ENCODE results near the gene TSR3. TPM values are rescaled to one million over a fixed set of nuclear protein-coding genes. Genes with fewer than 3 reads are reported as not detected.
A peak's percentile ranks its signal among the peaks of the same experiment; 100 is the strongest.

Gene TSR3
- total and polyA plus RNA-seq, 8 donors, result 22.2 to 40.9 (median 30.2) TPM

DNA sequence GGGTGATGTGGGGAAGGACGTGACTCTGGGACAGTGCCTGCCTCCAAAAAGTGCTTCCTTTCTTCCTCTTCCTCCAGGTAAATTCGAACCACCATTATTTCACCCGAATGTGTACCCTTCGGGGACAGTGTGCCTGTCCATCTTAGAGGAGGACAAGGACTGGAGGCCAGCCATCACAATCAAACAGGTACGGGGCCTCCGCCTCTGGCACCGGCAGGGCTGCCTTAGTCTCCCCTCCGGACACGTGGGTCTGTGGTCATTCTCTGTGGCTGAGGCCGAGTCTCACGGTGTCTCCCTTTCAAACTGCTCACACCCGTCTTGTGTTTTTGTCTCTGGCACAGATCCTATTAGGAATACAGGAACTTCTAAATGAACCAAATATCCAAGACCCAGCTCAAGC, 31.6 kb downstream of the TSR3 start:
- no peaks in the 10 kb centered on the region for H3K4me1 ChIP-seq
- peaks cover 8 to 78% (median 41%) of the 10 kb centered on the region in 3 donors for H3K36me3 ChIP-seq
- no peak for DNase-seq
- TF ChIP-seq, protein P1, sequence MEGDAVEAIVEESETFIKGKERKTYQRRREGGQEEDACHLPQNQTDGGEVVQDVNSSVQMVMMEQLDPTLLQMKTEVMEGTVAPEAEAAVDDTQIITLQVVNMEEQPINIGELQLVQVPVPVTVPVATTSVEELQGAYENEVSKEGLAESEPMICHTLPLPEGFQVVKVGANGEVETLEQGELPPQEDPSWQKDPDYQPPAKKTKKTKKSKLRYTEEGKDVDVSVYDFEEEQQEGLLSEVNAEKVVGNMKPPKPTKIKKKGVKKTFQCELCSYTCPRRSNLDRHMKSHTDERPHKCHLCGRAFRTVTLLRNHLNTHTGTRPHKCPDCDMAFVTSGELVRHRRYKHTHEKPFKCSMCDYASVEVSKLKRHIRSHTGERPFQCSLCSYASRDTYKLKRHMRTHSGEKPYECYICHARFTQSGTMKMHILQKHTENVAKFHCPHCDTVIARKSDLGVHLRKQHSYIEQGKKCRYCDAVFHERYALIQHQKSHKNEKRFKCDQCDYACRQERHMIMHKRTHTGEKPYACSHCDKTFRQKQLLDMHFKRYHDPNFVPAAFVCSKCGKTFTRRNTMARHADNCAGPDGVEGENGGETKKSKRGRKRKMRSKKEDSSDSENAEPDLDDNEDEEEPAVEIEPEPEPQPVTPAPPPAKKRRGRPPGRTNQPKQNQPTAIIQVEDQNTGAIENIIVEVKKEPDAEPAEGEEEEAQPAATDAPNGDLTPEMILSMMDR (IDR thresholded peaks at IDR 0.05), result no peak
- ATAC-seq, result no peak
- H3K4me3 ChIP-seq, result no peak overlapping the region
- intact Hi-C loops (cut with DNase I), result no loop called here
- 84 to 88% methylated on average over 12 of the region's 12 CpGs for WGBS, 2 donors
- FAIRE-seq, result no peak
- H3K9me3 ChIP-seq, result no peaks in the 10 kb centered on the region
- no peak overlapping the region for H3K27ac ChIP-seq
- no peaks in the 10 kb centered on the region for H3K27me3 ChIP-seq

DNA sequence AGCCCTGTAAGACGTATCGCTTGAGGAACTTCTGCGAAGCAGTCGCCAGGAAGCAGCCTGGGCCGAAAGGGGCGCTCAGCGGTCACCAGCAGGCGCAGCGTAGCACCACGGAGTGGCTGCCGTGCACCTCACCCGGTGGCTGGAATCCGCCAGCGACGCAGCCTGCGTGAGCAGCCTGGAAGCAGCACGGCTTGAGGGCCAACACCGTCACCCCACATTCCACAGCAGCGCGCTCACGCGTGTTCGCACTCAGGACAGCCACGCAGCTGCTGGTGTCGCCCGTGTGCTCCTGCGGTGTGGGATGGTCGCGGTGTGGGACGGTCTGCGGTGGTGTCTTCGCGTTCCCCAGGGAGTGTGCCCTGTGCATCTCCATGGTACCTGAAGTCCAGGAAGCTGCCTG, 32.6 kb downstream of the TSR3 start:
- no peaks in the 10 kb centered on the region for H3K4me1 ChIP-seq
- no peak for ATAC-seq
- TF ChIP-seq, protein P1 (IDR thresholded peaks at IDR 0.05), result no peak
- H3K27ac ChIP-seq, result no peak overlapping the region
- no peak for FAIRE-seq
- no peaks in the 10 kb centered on the region for H3K9me3 ChIP-seq
- WGBS, 2 donors, result 93 to 94% methylated on average over 33 of the region's 33 CpGs
- no peaks in the 10 kb centered on the region for H3K27me3 ChIP-seq
- H3K4me3 ChIP-seq, result no peak overlapping the region
- peaks cover 12 to 79% (median 48%) of the 10 kb centered on the region in 3 donors for H3K36me3 ChIP-seq
- intact Hi-C loops (cut with DNase I), result no loop called here
- DNase-seq, result no peak

DNA sequence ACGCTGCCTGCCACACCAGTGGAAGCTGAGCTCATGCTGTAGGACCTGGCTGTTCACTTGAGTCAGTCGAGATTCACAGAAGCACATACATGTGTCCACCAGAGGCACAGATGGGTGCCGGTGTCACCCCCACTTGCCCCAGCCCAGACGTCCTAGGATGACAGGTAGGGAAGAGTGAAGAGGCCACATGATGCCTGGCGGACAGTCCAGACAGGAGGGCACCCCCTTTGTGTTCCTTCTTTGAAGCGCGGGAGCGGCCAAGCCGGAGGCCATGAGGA, 33.5 kb downstream of the TSR3 start:
- Histone ChIP-seq H3K4me1 (no peaks in the 10 kb centered on the region), H3K9me3 (no peaks in the 10 kb centered on the region), H3K27me3 (no peaks in the 10 kb centered on the region), H3K36me3 (peaks cover 9 to 80% (median 43%) of the 10 kb centered on the region in 3 donors), H3K27ac (no peak overlapping the region), H3K4me3 (no peak overlapping the region)
- no peak for DNase-seq
- 81 to 82% methylated on average over 9 of the region's 9 CpGs for WGBS, 2 donors
- ATAC-seq, result peak in 1 of 4 donors; percentile 9
- intact Hi-C loops (cut with DNase I), result no loop called here
- TF ChIP-seq, protein P1 (IDR thresholded peaks at IDR 0.05), result no peak
- no peak for FAIRE-seq

DNA sequence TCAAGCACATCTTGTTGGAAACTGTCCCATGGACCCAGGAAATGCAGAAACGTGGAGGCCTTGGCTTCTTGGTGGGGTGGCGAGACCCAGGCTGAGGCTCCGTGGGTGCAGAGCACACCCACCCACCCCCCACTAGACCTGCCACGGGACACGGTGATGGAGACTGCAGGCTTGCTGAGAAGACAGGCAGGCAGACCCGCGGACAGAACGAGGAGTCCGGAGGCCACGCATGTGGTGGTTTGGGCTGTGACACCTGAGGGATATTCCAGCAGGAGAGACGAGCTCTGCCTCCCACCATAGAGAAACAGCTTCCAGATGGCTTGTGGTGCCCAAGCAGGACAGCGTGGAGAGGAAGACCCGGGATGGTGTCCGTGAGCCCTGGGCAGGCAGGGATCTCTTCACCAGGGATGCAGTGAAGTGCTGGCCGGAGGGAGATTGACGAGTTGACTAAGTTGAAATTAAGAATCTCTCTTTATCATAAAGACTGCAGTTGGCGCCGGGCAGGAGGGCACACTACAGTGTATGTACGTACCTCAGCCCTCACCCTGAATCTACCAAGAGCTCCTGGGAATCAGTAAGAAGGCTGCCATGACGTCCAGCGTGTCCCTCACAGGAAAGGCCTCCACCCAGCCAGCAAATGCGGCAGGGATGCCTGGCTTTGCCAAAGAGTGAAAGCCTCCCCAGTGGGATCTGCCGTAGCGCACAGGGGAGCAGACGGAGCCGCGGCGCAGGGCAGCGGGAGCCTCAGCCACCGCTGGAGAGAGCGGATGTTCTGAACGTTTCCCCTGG, 34.0 kb downstream of the TSR3 start:
- FAIRE-seq, result no peak
- H3K4me3 ChIP-seq, result no peak overlapping the region
- TF ChIP-seq, protein P1 (IDR thresholded peaks at IDR 0.05), result no peak
- H3K9me3 ChIP-seq, result no peaks in the 10 kb centered on the region
- ATAC-seq, result no peak
- H3K4me1 ChIP-seq, result no peaks in the 10 kb centered on the region
- H3K27ac ChIP-seq, result no peak overlapping the region
- no peaks in the 10 kb centered on the region for H3K27me3 ChIP-seq
- WGBS, 2 donors, result 89 to 90% methylated on average over 32 of the region's 32 CpGs
- DNase-seq, result no peak
- H3K36me3 ChIP-seq, result peaks cover 9 to 80% (median 42%) of the 10 kb centered on the region in 3 donors
- intact Hi-C loops (cut with DNase I), result no loop called here

DNA sequence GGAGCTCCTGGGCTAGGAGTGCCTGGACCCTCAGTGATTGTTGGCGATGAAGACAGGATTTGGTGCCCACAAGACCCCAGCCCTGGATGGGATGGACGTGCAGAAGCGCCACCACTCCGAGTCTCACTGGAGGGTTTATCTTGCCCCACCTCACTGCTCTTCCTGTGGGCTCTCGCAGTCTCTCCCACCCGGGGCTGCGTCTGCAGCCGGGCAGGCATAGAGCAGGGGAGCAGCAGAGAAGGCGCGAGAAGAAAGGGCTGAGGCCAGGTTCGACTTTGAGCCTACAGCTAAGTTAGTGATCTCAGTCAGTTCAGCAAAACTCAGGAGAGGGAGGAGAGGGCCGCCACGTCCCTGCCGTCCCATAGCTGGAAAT, 35.7 kb downstream of the TSR3 start:
- no peak for DNase-seq
- Histone ChIP-seq H3K27me3 (no peaks in the 10 kb centered on the region), H3K9me3 (no peaks in the 10 kb centered on the region), H3K4me1 (peaks cover 8 to 14% (median 13%) of the 10 kb centered on the region in 3 donors), H3K27ac (no peak overlapping the region), H3K36me3 (peaks cover 9 to 69% (median 40%) of the 10 kb centered on the region in 3 donors), H3K4me3 (no peak overlapping the region)
- ATAC-seq, result no peak
- no peak for FAIRE-seq
- intact Hi-C loops (cut with DNase I), result no loop called here
- WGBS, 2 donors, result 89 to 92% methylated on average over 14 of the region's 14 CpGs
- TF ChIP-seq, protein P1 (IDR thresholded peaks at IDR 0.05), result no peak

Measured in pancreas (tissue), 10 donors.